Osteocyte (in vitro differentiated cells): ENCODE results near the gene USP46. TPM values are rescaled to one million over a fixed set of nuclear protein-coding genes. Genes with fewer than 3 reads are reported as not detected.

Source experiments
- total RNA-seq: library from RNA; stranded (reverse); gene quantifications from 2 replicates; pipeline ENCODE4 v1.2.1, GENCODE V29; 2021

Gene USP46
- total RNA-seq, 1 donor from 2014 or later: 18.8 TPM

Other genes with a start within 250 kb of the USP46 start
- 0.24 and 0.26 TPM in 2 replicates for gene ERVMER34-1, start 92.1 kb upstream of the USP46 start, total RNA-seq
- 0.73 and 0.94 TPM in 2 replicates for gene RASL11B, start 203.0 kb upstream of the USP46 start, total RNA-seq